Esophagus squamous epithelium (tissue), 4 donors: ENCODE data around the gene TMTC1.

Source experiments
- CTCF ChIP-seq, 6 experiments: fragments of 450-650 bp in 4 of 6; fragments of 200-600 bp in 2 of 6; sonication (generic) in 2 of 6; IDR thresholded peaks; one replicate each; pipeline ENCODE4 v1.5.1; 2016 to 2019; ENCODE audit warnings: antibody characterized with exemption in 6 of 6, mild to moderate bottlenecking in 4 of 6, moderate library complexity in 4 of 6
- POLR2A ChIP-seq, 4 donors: fragments of 450-650 bp; IDR thresholded peaks; one replicate each; pipeline ENCODE4 v1.6.1; 2017; ENCODE audit warnings: antibody characterized with exemption in 4 of 4, mild to moderate bottlenecking in 4 of 4, moderate library complexity in 3 of 4

GRCh38 chr12:29818916-29819623 lies 35.3 kb upstream of the TMTC1 start:
- TF ChIP-seq CTCF (IDR thresholded peaks at IDR 0.05): no peak
- no peak for TF ChIP-seq POLR2A (IDR thresholded peaks at IDR 0.05)
